H1 (cell line): ENCODE data around the gene C16orf87. TPM values are rescaled to one million over a fixed set of nuclear protein-coding genes. Genes with fewer than 3 reads are reported as not detected.

Experiments
- CTCF ChIA-PET: fragments of 300-600 bp; sonication (Branson Sonifier 250); formaldehyde crosslinking; loops from one replicate; lab custom pipeline; 2021; ENCODE audit not compliant: partially characterized antibody; lab: Charles Lee
- POLR2A ChIA-PET: fragments of 300-600 bp; sonication (Branson Sonifier 250); formaldehyde crosslinking; loops from one replicate; lab custom pipeline; 2021; ENCODE audit warnings: inconsistent platforms; ENCODE audit not compliant: partially characterized antibody; lab: Charles Lee
- DNase-seq, 2 experiments: peaks; one replicate each; pipeline versions ENCODE4 v3.0.0 to v3.0.0-alpha.2; 2010 to 2022; ENCODE audit warnings: low spot score in 2 of 2, low read depth in 1 of 2, mixed read lengths in 1 of 2
- FAIRE-seq: peaks from 2 replicates; lab custom pipeline; 2011; peaks lifted over from hg19 to GRCh38; lab: Jason Lieb, UNC
- H2AFZ ChIP-seq: 2 replicates; pipeline ENCODE4 v1.8.1; 2012; ENCODE audit warnings: low read length, inconsistent platforms
- H2AK5ac ChIP-seq: 2 replicates; pipeline ENCODE4 v1.6.1; 2013; ENCODE audit warnings: low read depth, low read length
- H2BK120ac ChIP-seq: replicated peaks from 2 replicates; pipeline ENCODE3; 2013; ENCODE audit warnings: low read depth, low read length, inconsistent platforms
- H2BK12ac ChIP-seq: 2 replicates; pipeline ENCODE4 v1.6.1; 2013; ENCODE audit warnings: low read depth, low read length
- H2BK15ac ChIP-seq: 2 replicates; pipeline ENCODE4 v1.6.1; 2013; ENCODE audit warnings: low read length
- H2BK20ac ChIP-seq: 2 replicates; pipeline ENCODE4 v1.6.1; 2013; ENCODE audit warnings: low read length
- H2BK5ac ChIP-seq: 2 replicates; pipeline ENCODE4 v1.6.1; 2013; ENCODE audit warnings: low read depth, low read length
- H3K14ac ChIP-seq: 2 replicates; pipeline ENCODE4 v1.6.1; 2013; ENCODE audit warnings: inconsistent platforms; ENCODE audit not compliant: insufficient read length
- H3K18ac ChIP-seq: 2 replicates; pipeline ENCODE4 v1.6.1; 2013; ENCODE audit warnings: low read length; ENCODE audit errors: extremely low read depth
- H3K23ac ChIP-seq: 2 replicates; pipeline ENCODE4 v1.6.1; 2013; ENCODE audit warnings: inconsistent platforms; ENCODE audit not compliant: insufficient read length
- H3K23me2 ChIP-seq: 2 replicates; pipeline ENCODE4 v1.6.1; 2013; ENCODE audit warnings: low read depth, low read length
- H3K27ac ChIP-seq: 2 replicates; pipeline ENCODE4 v1.6.1; 2011; ENCODE audit warnings: low read depth, low read length, inconsistent platforms
- H3K27me3 ChIP-seq, 4 experiments: replicated peaks in 1 of 4; 1 replicate in 1 of 4; 2 replicates in 3 of 4; pipeline versions ENCODE4 v1.6.1 to v1.8.1; 2011 to 2013; ENCODE audit warnings: low read length in 3 of 4, mild to moderate bottlenecking in 3 of 4, inconsistent platforms in 2 of 4, mixed read lengths in 2 of 4, moderate library complexity in 1 of 4; ENCODE audit not compliant: control insufficient read depth in 3 of 4, insufficient read depth in 3 of 4; ENCODE audit errors: extremely low read depth in 1 of 4
- H3K36me3 ChIP-seq, 4 experiments: 2 replicates each; pipeline versions ENCODE4 v1.6.1 to v1.8.1; 2011 to 2013; ENCODE audit warnings: mild to moderate bottlenecking in 4 of 4, low read length in 3 of 4, moderate library complexity in 2 of 4, control low read depth in 1 of 4, inconsistent platforms in 1 of 4; ENCODE audit not compliant: insufficient read depth in 4 of 4, control insufficient read depth in 2 of 4
- H3K4ac ChIP-seq: replicated peaks from 2 replicates; pipeline ENCODE3; 2013; ENCODE audit warnings: low read length, low read depth, mixed read lengths, inconsistent platforms; ENCODE audit not compliant: insufficient read length
- H3K4me1 ChIP-seq, 4 experiments: replicated peaks in 1 of 4; 1 replicate in 1 of 4; 2 replicates in 3 of 4; pipeline versions ENCODE4 v1.6.1 to v1.8.1; 2011 to 2013; ENCODE audit warnings: low read length in 3 of 4, inconsistent platforms in 2 of 4, mixed read lengths in 1 of 4; ENCODE audit not compliant: insufficient read depth in 4 of 4, control insufficient read depth in 3 of 4
- H3K4me2 ChIP-seq, 2 experiments: 2 replicates each; pipeline versions ENCODE4 v1.6.1 to v1.8.1; 2011 to 2013; ENCODE audit warnings: low read depth in 2 of 2, low read length in 2 of 2, control low read depth in 1 of 2, inconsistent platforms in 1 of 2, mild to moderate bottlenecking in 1 of 2; ENCODE audit not compliant: insufficient read depth in 1 of 2
- H3K4me3 ChIP-seq, 4 experiments: fragments of 200-600, 300-600 bp in 1 of 4; sonication (generic), shearing (Covaris generic), sonication (Bioruptor Twin) in 1 of 4; 2 replicates each; pipeline versions ENCODE4 v1.5.1 to v1.8.1; 2011 to 2016; ENCODE audit warnings: low read length in 4 of 4, low read depth in 3 of 4, control low read depth in 2 of 4, inconsistent platforms in 2 of 4, mild to moderate bottlenecking in 2 of 4, mixed read lengths in 1 of 4, moderate library complexity in 1 of 4; ENCODE audit not compliant: insufficient read depth in 2 of 4; ENCODE audit errors: extremely low read depth in 1 of 4
- H3K56ac ChIP-seq: replicated peaks from 2 replicates; pipeline ENCODE3; 2013; ENCODE audit warnings: low read depth, mild to moderate bottlenecking, mixed read lengths, low read length, inconsistent platforms; ENCODE audit not compliant: insufficient read length
- H3K79me1 ChIP-seq: 2 replicates; pipeline ENCODE4 v1.6.1; 2013; ENCODE audit warnings: low read depth, low read length, control low read depth
- H3K79me2 ChIP-seq, 2 experiments: 2 replicates each; pipeline versions ENCODE4 v1.6.1 to v1.8.1; 2012 to 2013; ENCODE audit warnings: low read length in 2 of 2, mild to moderate bottlenecking in 2 of 2, inconsistent platforms in 1 of 2; ENCODE audit not compliant: insufficient read depth in 2 of 2, control insufficient read depth in 1 of 2
- H3K9ac ChIP-seq, 4 experiments: replicated peaks in 1 of 4; 1 replicate in 1 of 4; 2 replicates in 3 of 4; pipeline versions ENCODE4 v1.6.1 to v1.8.1; 2011 to 2013; ENCODE audit warnings: low read depth in 3 of 4, low read length in 3 of 4, control low read depth in 2 of 4, mild to moderate bottlenecking in 2 of 4, moderate library complexity in 2 of 4, inconsistent platforms in 1 of 4; ENCODE audit errors: extremely low read depth in 1 of 4
- H3K9me3 ChIP-seq, 2 experiments: 2 replicates each; pipeline versions ENCODE4 v1.6.1 to v1.8.1; 2012 to 2013; ENCODE audit warnings: mild to moderate bottlenecking in 2 of 2, moderate library complexity in 2 of 2, control low read depth in 1 of 2, inconsistent platforms in 1 of 2, low read depth in 1 of 2, low read length in 1 of 2, mixed read lengths in 1 of 2; ENCODE audit not compliant: insufficient read depth in 2 of 2
- H4K20me1 ChIP-seq, 2 experiments: replicated peaks in 1 of 2; 2 replicates each; pipeline versions ENCODE3 to v1.8.1; 2011 to 2013; ENCODE audit warnings: inconsistent platforms in 2 of 2, low read length in 2 of 2, mild to moderate bottlenecking in 1 of 2; ENCODE audit not compliant: insufficient read depth in 2 of 2, control insufficient read depth in 1 of 2
- H4K5ac ChIP-seq: 2 replicates; pipeline ENCODE4 v1.6.1; 2013; ENCODE audit warnings: low read length, low read depth, mixed read lengths, inconsistent platforms; ENCODE audit not compliant: insufficient read length
- H4K8ac ChIP-seq: 2 replicates; pipeline ENCODE4 v1.8.0; 2013; ENCODE audit warnings: mild to moderate bottlenecking, moderate library complexity, low read length, inconsistent platforms; ENCODE audit not compliant: insufficient read depth; ENCODE audit errors: extremely low read depth
- H4K91ac ChIP-seq: replicated peaks from 2 replicates; pipeline ENCODE3; 2013; ENCODE audit warnings: low read length, mixed read lengths, inconsistent platforms; ENCODE audit not compliant: insufficient read length
- BACH1 ChIP-seq: IDR thresholded peaks from 2 replicates; pipeline ENCODE4 v1.6.1; 2012; ENCODE audit warnings: low read length, improper control_type of control experiment
- BRCA1 ChIP-seq: IDR thresholded peaks from 2 replicates; pipeline ENCODE4 v1.6.1; 2012; ENCODE audit warnings: low read depth, low read length, improper control_type of control experiment
- EP300 ChIP-seq, 2 experiments: IDR thresholded peaks; 1 replicate in 1 of 2; 2 replicates in 1 of 2; pipeline ENCODE4 v1.6.1; 2011 to 2012; ENCODE audit warnings: low read depth in 2 of 2, low read length in 2 of 2, mild to moderate bottlenecking in 2 of 2, borderline replicate concordance in 1 of 2, inconsistent platforms in 1 of 2, moderate library complexity in 1 of 2
- GABPA ChIP-seq: IDR thresholded peaks from 2 replicates; pipeline ENCODE4 v1.6.1; 2011; ENCODE audit warnings: mild to moderate bottlenecking, low read length, moderate library complexity, borderline replicate concordance; ENCODE audit not compliant: insufficient read depth
- KDM1A ChIP-seq: fragments of 200-600, 300-600 bp; sonication (generic); IDR thresholded peaks from 2 replicates; pipeline ENCODE4 v1.7.1; 2016; ENCODE audit warnings: mild to moderate bottlenecking, low read length, borderline replicate concordance
- NANOG ChIP-seq: IDR thresholded peaks from 2 replicates; pipeline ENCODE4 v1.6.1; 2011; ENCODE audit warnings: low read length, low read depth, mild to moderate bottlenecking, inconsistent platforms; ENCODE audit not compliant: insufficient read depth, poor library complexity, severe bottlenecking
- POLR2A ChIP-seq, 2 experiments: IDR thresholded peaks; 1 replicate in 1 of 2; 2 replicates in 1 of 2; pipeline ENCODE4 v1.6.1; 2011; ENCODE audit warnings: low read depth in 2 of 2, low read length in 2 of 2, mild to moderate bottlenecking in 2 of 2; ENCODE audit errors: control extremely low read depth in 1 of 2
- SP1 ChIP-seq: IDR thresholded peaks from 2 replicates; pipeline ENCODE4 v1.6.1; 2011; ENCODE audit warnings: low read depth, low read length
- SRF ChIP-seq: IDR thresholded peaks from 2 replicates; pipeline ENCODE4 v1.6.1; 2011; ENCODE audit warnings: mild to moderate bottlenecking, low read depth, low read length, moderate library complexity
- TAF1 ChIP-seq: IDR thresholded peaks from 2 replicates; pipeline ENCODE4 v1.6.1; 2011; ENCODE audit warnings: mild to moderate bottlenecking, low read depth, low read length
- TCF12 ChIP-seq: IDR thresholded peaks from 2 replicates; pipeline ENCODE4 v1.6.1; 2011; ENCODE audit warnings: low read depth, mild to moderate bottlenecking, low read length
- TEAD4 ChIP-seq: IDR thresholded peaks from 2 replicates; pipeline ENCODE4 v1.6.1; 2012; ENCODE audit warnings: low read depth, low read length, inconsistent platforms, mixed read lengths
- WGBS, 2 experiments: shearing (Covaris generic) in 1 of 2; methylation state at CpG; one replicate each; pipeline versions ENCODE4 v1.1.6 to v1.1.7; 2013 to 2015; ENCODE audit warnings: low lambda C conversion rate in 2 of 2, mixed read lengths in 2 of 2, inconsistent platforms in 1 of 2, low coverage in 1 of 2, missing lambda C conversion rate in 1 of 2; ENCODE audit not compliant: insufficient replicate concordance in 2 of 2, insufficient coverage in 1 of 2, insufficient read length in 1 of 2; ENCODE audit errors: extremely low coverage in 1 of 2, missing lambda C conversion rate in 1 of 2; 5-methylcytosine and 5-hydroxymethylcytosine counted together
- polyA plus RNA-seq, 7 experiments: library from polyadenylated mRNA; depleted of rRNA in 3 of 7; stranded (reverse) in 5 of 7; unstranded in 2 of 7; fragments of >200 nt in 5 of 7; fragments of 200-250 nt in 2 of 7; gene quantifications; 1 replicate in 5 of 7; 2 replicates in 1 of 7; 4 replicates in 1 of 7; pipeline versions ENCODE4 v1.2.1 to v1.2.3, GENCODE V29; 2011 to 2013; ENCODE audit warnings: missing spikeins in 2 of 7, mixed read lengths in 2 of 7
- total RNA-seq: library from RNA; stranded (reverse); fragmentation: NEBNext Ultra II Directional; extraction: Animal tissue kit (Norgen Biotek cat#: 25700); gene quantifications from 2 replicates; pipeline ENCODE4 v1.2.1, GENCODE V29; 2021

The C16orf87 gene
- total and polyA plus RNA-seq, 2 of the 8 experiments (the other 6 are each of a cell fraction or from before 2014, with no cell fraction given) = 4.8 to 21.8 TPM

GRCh38 chr16:46747777-46748651 lies 83.0 kb downstream of the C16orf87 start, which contains the start of gene MYLK3:
Gene MYLK3, minus strand, starts transcription at chr16:46748344. Its CDS starts 151 bp downstream, at chr16:46748193.
- peak within 1 kb of the TSS; percentile 33 for H3K4ac ChIP-seq
- no peak within 1 kb of the TSS for H3K4me3 ChIP-seq
- peak within 1 kb of the TSS in 1 of 2 experiments; percentile 39; a peak in 1 of 4 replicates for H3K4me2 ChIP-seq
- peak; percentile 89 for TF ChIP-seq NANOG
- no peak for TF ChIP-seq BACH1
- TF ChIP-seq KDM1A = no peak
- TF ChIP-seq TEAD4 = peak; percentile 88
- peak; percentile 88 for TF ChIP-seq TCF12
- no peak for TF ChIP-seq BRCA1
- no peak for TF ChIP-seq GABPA
- TF ChIP-seq SRF = no peak
- peak; percentile 26; the same call in 1 of the 2 replicates for TF ChIP-seq TAF1
- TF ChIP-seq EP300 (IDR thresholded peaks at IDR 0.05; ENCODE audit: borderline replicate concordance in 1 of 2, low read depth in 2 of 2, low read length in 2 of 2) = peak in 1 of 2 experiments; percentile 84; a peak in 1 of 3 replicates
- TF ChIP-seq POLR2A (IDR thresholded peaks at IDR 0.05; ENCODE audit: control extremely low read depth in 1 of 2, low read depth in 2 of 2, low read length in 2 of 2) = no peak
- peak; percentile 68 for TF ChIP-seq SP1

More at GRCh38 chr16:46747777-46748651, 83.0 kb downstream of the C16orf87 start, which contains the start of gene MYLK3:
- Histone ChIP-seq H2AK5ac (0 out of 2 replicates have a peak within 1 kb of the TSS, but pooled peaks have one; percentile 24), H3K4me1 (peaks cover 3 to 21% (median 7%) of the 10 kb centered on the region in 4 experiments), H3K79me1 (no peaks in the 10 kb centered on the region), H2BK5ac (peak within 1 kb of the TSS; percentile 71), H4K91ac (peak within 1 kb of the TSS; percentile 53), H3K27me3 (no peaks in the 10 kb centered on the region), H3K9ac (no peak within 1 kb of the TSS), H4K20me1 (no peaks in the 10 kb centered on the region), H2BK12ac (peak within 1 kb of the TSS; percentile 53), H2BK20ac (peak within 1 kb of the TSS; percentile 99), H2AFZ (no peak within 1 kb of the TSS), H3K23ac (no peak within 1 kb of the TSS), H3K56ac (no peak within 1 kb of the TSS), H3K18ac (peak within 1 kb of the TSS; percentile 60; the same call in 1 of the 2 replicates), H4K8ac (peak within 1 kb of the TSS; percentile 93), H3K27ac (no peak within 1 kb of the TSS), H3K23me2 (no peaks in the 10 kb centered on the region), H2BK15ac (peak within 1 kb of the TSS; percentile 81), H3K14ac (no peak within 1 kb of the TSS), H3K9me3 (no peaks in the 10 kb centered on the region), H2BK120ac (no peak within 1 kb of the TSS), H3K36me3 (no peaks in the 10 kb centered on the region), H4K5ac (no peak within 1 kb of the TSS), H3K79me2 (no peaks in the 10 kb centered on the region)
- CTCF ChIA-PET = interaction anchor here (1.2 to 1.7 kb wide), 2 partner anchors 14 to 53 kb away, joined by 3 to 8 read pairs; no protein-coding TSS in a partner anchor
- peak in 1 of 2 experiments; percentile 38 for DNase-seq
- WGBS, 2 experiments = 84% methylated on average over 23 of the region's 25 CpGs; no CpG with 5 or more reads in 1 of the 2 experiments
- no peak for FAIRE-seq
- POLR2A ChIA-PET = interaction anchor here (0.6 to 2.0 kb wide), 6 partner anchors 9 to 563 kb away, joined by 3 to 7 read pairs (median 4); no protein-coding TSS in a partner anchor
